ENCODE data around the gene PRKCA.

DNA sequence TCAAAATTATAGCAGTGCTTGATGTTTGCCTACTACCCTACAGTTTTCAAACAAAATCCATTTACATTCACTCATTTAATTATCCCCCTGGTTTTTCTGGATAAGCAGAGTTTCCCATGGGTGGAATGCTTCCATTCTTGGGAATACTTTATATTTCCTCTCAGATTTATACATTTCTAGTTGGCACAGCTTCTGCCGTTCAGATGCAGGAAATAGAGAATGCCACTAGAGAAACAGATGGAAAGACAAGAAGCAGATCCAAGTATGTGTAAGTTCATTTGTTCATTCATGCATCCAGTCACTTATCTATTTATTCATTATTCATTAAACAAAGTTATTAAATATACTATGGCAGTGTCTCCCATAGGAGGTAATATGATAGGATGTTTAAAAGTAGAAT is 467.5 kb downstream of the PRKCA start:
- TF ChIP-seq POLR2A (IDR thresholded peaks at IDR 0.05) (no peak), CTCF (IDR thresholded peaks at IDR 0.05) (no peak)
